SK-N-SH treated with all-trans-retinoic acid at 6 μM for 48 hours (cell line): ENCODE measurements around the gene ADARB2.

Experiments used
- ARNTL ChIP-seq: fragments of 450-650 bp; formaldehyde crosslinking; IDR thresholded peaks from 2 replicates; pipeline ENCODE4 v1.5.0; 2020; ENCODE audit warnings: low read depth, mild to moderate bottlenecking, moderate library complexity, borderline replicate concordance
- ESRRG ChIP-seq: fragments of 250-450 bp; sonication (Bioruptor Pico); IDR thresholded peaks from 2 replicates; pipeline ENCODE4 v1.6.1; 2021; ENCODE audit warnings: mild to moderate bottlenecking
- PPARA ChIP-seq: fragments of 250-450 bp; sonication (Bioruptor Pico); IDR thresholded peaks from 2 replicates; pipeline ENCODE4 v1.5.0; 2020; ENCODE audit warnings: mild to moderate bottlenecking, borderline replicate concordance
- SNAI2 ChIP-seq: fragments of 250-450 bp; sonication (Bioruptor Pico); IDR thresholded peaks from 2 replicates; pipeline ENCODE4 v1.5.0; 2020; ENCODE audit warnings: mild to moderate bottlenecking, moderate library complexity
- ZNF565 ChIP-seq: fragments of 450-650 bp; formaldehyde crosslinking; conservative IDR thresholded peaks from 2 replicates; pipeline ENCODE4 v1.5.0; 2020; ENCODE audit warnings: low read depth, mild to moderate bottlenecking, moderate library complexity
- ZNF70 ChIP-seq: fragments of 450-650 bp; formaldehyde crosslinking; IDR thresholded peaks from 2 replicates; pipeline ENCODE4 v1.5.0; 2020; ENCODE audit warnings: mild to moderate bottlenecking, moderate library complexity
- TF ChIP-seq, protein P1 (sequence below): fragments of 250-450 bp; sonication (Bioruptor Pico); IDR thresholded peaks from 2 replicates; pipeline ENCODE4 v1.8.0; 2020; ENCODE audit warnings: mild to moderate bottlenecking, moderate library complexity, borderline replicate concordance

GRCh38 chr10:1411451-1411850, 325.9 kb downstream of the ADARB2 start:
- TF ChIP-seq, protein P1, sequence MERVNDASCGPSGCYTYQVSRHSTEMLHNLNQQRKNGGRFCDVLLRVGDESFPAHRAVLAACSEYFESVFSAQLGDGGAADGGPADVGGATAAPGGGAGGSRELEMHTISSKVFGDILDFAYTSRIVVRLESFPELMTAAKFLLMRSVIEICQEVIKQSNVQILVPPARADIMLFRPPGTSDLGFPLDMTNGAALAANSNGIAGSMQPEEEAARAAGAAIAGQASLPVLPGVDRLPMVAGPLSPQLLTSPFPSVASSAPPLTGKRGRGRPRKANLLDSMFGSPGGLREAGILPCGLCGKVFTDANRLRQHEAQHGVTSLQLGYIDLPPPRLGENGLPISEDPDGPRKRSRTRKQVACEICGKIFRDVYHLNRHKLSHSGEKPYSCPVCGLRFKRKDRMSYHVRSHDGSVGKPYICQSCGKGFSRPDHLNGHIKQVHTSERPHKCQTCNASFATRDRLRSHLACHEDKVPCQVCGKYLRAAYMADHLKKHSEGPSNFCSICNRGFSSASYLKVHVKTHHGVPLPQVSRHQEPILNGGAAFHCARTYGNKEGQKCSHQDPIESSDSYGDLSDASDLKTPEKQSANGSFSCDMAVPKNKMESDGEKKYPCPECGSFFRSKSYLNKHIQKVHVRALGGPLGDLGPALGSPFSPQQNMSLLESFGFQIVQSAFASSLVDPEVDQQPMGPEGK: no peak
- TF ChIP-seq ESRRG (CRISPR knock-in tag) (no peak), ZNF70 (CRISPR knock-in tag) (no peak), ZNF565 (no peak), SNAI2 (CRISPR knock-in tag) (no peak), ARNTL (CRISPR knock-in tag) (no peak), PPARA (CRISPR knock-in tag) (no peak)
